Stimulated activated CD4-positive, alpha-beta T cell treated with anti-CD3 and anti-CD28 coated beads, Interleukin-1b, Interleukin-23, amount 100 ng/mL, for 24 hours (primary cell): Measurements from ENCODE around the gene AKAP3.
A peak's percentile ranks its signal among the peaks of the same experiment; 100 is the strongest.

ENCODE experiments used
- DNase-seq, 4 experiments: peaks; one replicate each; pipeline ENCODE4 v3.0.0-alpha.2; 2020; ENCODE audit warnings: low read depth in 4 of 4, low spot score in 1 of 4

AKAP3 gene

GRCh38 chr12:4648501-4649357 is at the start of gene AKAP3, which contains the start of gene NDUFA9:
TSS of gene AKAP3 (minus strand) at chr12:4649051. CDS start at chr12:4638196, 10,855 bp downstream.
TSS of gene NDUFA9 (plus strand) at chr12:4649114. CDS start at chr12:4649127, 13 bp downstream.
- peak; percentile 47 to 69 (median 59) for DNase-seq

- no peak for DNase-seq
These were observed 41.9 kb upstream of the AKAP3 start for GRCh38 chr12:4690760-4691159.

GRCh38 chr12:4685317-4685716 is 36.5 kb upstream of the AKAP3 start:
- no peak for DNase-seq

GRCh38 chr12:4681732-4682131 is 32.9 kb upstream of the AKAP3 start:
- DNase-seq = no peak

GRCh38 chr12:4679711-4680110 is 30.9 kb upstream of the AKAP3 start:
- DNase-seq = no peak

GRCh38 chr12:4665236-4665635 is 16.4 kb upstream of the AKAP3 start:
- no peak for DNase-seq

GRCh38 chr12:4663971-4664505 is 15.2 kb upstream of the AKAP3 start:
- no peak for DNase-seq

GRCh38 chr12:4653691-4654090 is 4.8 kb upstream of the AKAP3 start:
- no peak for DNase-seq

- no peak for DNase-seq
These were observed 4.4 kb upstream of the AKAP3 start for GRCh38 chr12:4653257-4653656.

- no peak for DNase-seq
These were observed 459 bp upstream of the AKAP3 start for GRCh38 chr12:4649358-4649661.

- no peak for DNase-seq
These were observed 749 bp downstream of the AKAP3 start for GRCh38 chr12:4648104-4648500.

GRCh38 chr12:4645023-4645422 is 3.8 kb downstream of the AKAP3 start:
- no peak for DNase-seq

- DNase-seq = no peak
These were observed 5.1 kb downstream of the AKAP3 start for GRCh38 chr12:4643747-4644146.

GRCh38 chr12:4630262-4630661 is 18.6 kb downstream of the AKAP3 start:
- DNase-seq = no peak

- DNase-seq = no peak
These were observed 20.4 kb downstream of the AKAP3 start for GRCh38 chr12:4628406-4628805.

- DNase-seq = no peak
These were observed 22.3 kb downstream of the AKAP3 start for GRCh38 chr12:4626543-4626942.

- no peak for DNase-seq
These were observed 27.3 kb downstream of the AKAP3 start for GRCh38 chr12:4621511-4621910.

GRCh38 chr12:4615667-4616066 is 33.2 kb downstream of the AKAP3 start:
- no peak for DNase-seq

GRCh38 chr12:4610481-4610880 is 38.4 kb downstream of the AKAP3 start:
- no peak for DNase-seq

GRCh38 chr12:4609071-4609470 is 39.8 kb downstream of the AKAP3 start:
- DNase-seq = no peak

GRCh38 chr12:4607056-4607455 is 41.8 kb downstream of the AKAP3 start:
- no peak for DNase-seq

GRCh38 chr12:4604684-4605193 is 44.1 kb downstream of the AKAP3 start:
- peak; percentile 55 to 69 (median 64) for DNase-seq

GRCh38 chr12:4603946-4604345 is 44.9 kb downstream of the AKAP3 start:
- DNase-seq = no peak
